Pancreas (tissue), 10 donors: ENCODE results near the gene GPT2. TPM values are rescaled to one million over a fixed set of nuclear protein-coding genes. Genes with fewer than 3 reads are reported as not detected.

Experiments used
- ATAC-seq, 4 donors: fragments of 200-7000 bp; cut with Tn5 transposase; one replicate each; pipeline versions ENCODE4 v1.8.0 to v1.9.1; 2020; ENCODE audit warnings: mild to moderate bottlenecking in 4 of 4, moderate library complexity in 4 of 4
- DNase-seq, 6 donors: peaks; one replicate each; pipeline ENCODE4 v3.0.0-alpha.2; 2020
- FAIRE-seq: peaks from 2 replicates; lab custom pipeline; 2012; peaks lifted over from hg19 to GRCh38; lab: Jason Lieb, UNC
- H3K27ac ChIP-seq, 4 donors: fragments of 200-600 bp; sonication (generic); 1 replicate in 3 of 4; 2 replicates in 1 of 4; pipeline versions ENCODE4 v1.5.0 to v1.8.0; 2020
- H3K27me3 ChIP-seq, 4 donors: fragments of 200-600 bp; one replicate each; pipeline ENCODE4 v1.8.0; 2021
- H3K36me3 ChIP-seq, 3 donors: fragments of 200-600 bp; sonication (generic) in 1 of 3; one replicate each; pipeline versions ENCODE4 v1.5.0 to v1.8.0; 2020 to 2021
- H3K4me1 ChIP-seq, 3 donors: fragments of 200-600 bp; one replicate each; pipeline ENCODE4 v1.8.0; 2021
- H3K4me3 ChIP-seq, 4 donors: fragments of 200-600 bp; sonication (generic) in 2 of 4; one replicate each; pipeline versions ENCODE4 v1.5.0 to v1.8.0; 2020 to 2021
- H3K9me3 ChIP-seq, 4 donors: fragments of 200-600 bp; one replicate each; pipeline ENCODE4 v1.8.0; 2021
- CTCF ChIP-seq, 4 donors: fragments of 200-600 bp; sonication (generic) in 3 of 4; IDR thresholded peaks; one replicate each; pipeline versions ENCODE4 v1.5.0 to v1.8.0; 2021; ENCODE audit warnings: antibody characterized with exemption in 4 of 4
- WGBS, 2 donors: extraction: QIAGEN DNeasy Blood & Tissue Kit; methylation state at CpG; one replicate each; pipeline ENCODE4 v1.1.7; 2013; 5-methylcytosine and 5-hydroxymethylcytosine counted together
- intact Hi-C, 3 donors: fragments of 100-400 bp; cut with DNase I; formaldehyde crosslinking; loops; one replicate each; pipeline versions ENCODE4 v1.11.1 to v1.14.2; 2022
- polyA plus RNA-seq, 2 donors: library from polyadenylated mRNA; stranded (reverse); fragments of 200-250 nt; gene quantifications; one replicate each; pipeline ENCODE4 v1.2.3, GENCODE V29; 2013
- total RNA-seq, 6 donors: library from RNA; stranded (reverse); fragmentation: NEBNext Ultra II Directional in 4 of 6; extraction: Animal tissue kit (Norgen Biotek cat#: 25700) in 4 of 6; gene quantifications; one replicate each; pipeline versions ENCODE4 v1.2.1 to v1.2.4, GENCODE V29; 2021 to 2023
- donor health status: healthy with polysubstance abuse.
- donor health status: DM: no; HTN: no; CAD: no; lungs with moderate emphysema.
- donor health status: DM: no; HTN: no; CAD: no.
- donor health status: control.
- donor health status: control.
- donor health status: Bipolar disorder and iron deficiency.
- donor health status: DM: yes; HTN: yes; CAD: no.
- donor health status: DM: no; HTN: no; CAD: no.
- donor health status: DM: no; HTN: no; CAD: no.
- donor health status: DM: yes; HTN: yes; CAD: no.

Gene GPT2
- total and polyA plus RNA-seq, 8 donors: 29.7 to 122 (median 77.2) TPM

- Histone ChIP-seq H3K4me1 (peaks cover 9 to 22% (median 11%) of the 10 kb centered on the region in 3 donors), H3K27ac (peak overlapping the region; percentile 23 to 42 (median 34)), H3K4me3 (peak overlapping the region in 2 of 4 donors; percentile 3 to 91), H3K36me3 (no peaks in the 10 kb centered on the region), H3K27me3 (no peaks in the 10 kb centered on the region), H3K9me3 (no peaks in the 10 kb centered on the region)
- TF ChIP-seq CTCF (IDR thresholded peaks at IDR 0.05): no peak
- FAIRE-seq (no peak), DNase-seq (no peak), ATAC-seq (no peak)
- WGBS, 2 donors: 55 to 61% methylated on average over 5 of the region's 5 CpGs
- intact Hi-C loops: no loop called here
Measured at GRCh38 chr16:46889245-46889941, 5.2 kb downstream of the GPT2 start.

GRCh38 chr16:46889942-46890300 is 5.8 kb downstream of the GPT2 start:
- Histone ChIP-seq H3K4me1 (peaks cover 12 to 25% (median 13%) of the 10 kb centered on the region in 3 donors), H3K4me3 (peak overlapping the region in 2 of 4 donors; percentile 3 to 91), H3K27me3 (no peaks in the 10 kb centered on the region), H3K36me3 (no peaks in the 10 kb centered on the region), H3K9me3 (no peaks in the 10 kb centered on the region), H3K27ac (peak overlapping the region in 3 of 4 donors; percentile 6 to 37 (median 23))
- TF ChIP-seq CTCF (IDR thresholded peaks at IDR 0.05): no peak
- ATAC-seq (no peak), DNase-seq (no peak), FAIRE-seq (no peak)
- 39 to 49% methylated on average over 5 of the region's 5 CpGs for WGBS, 2 donors
- intact Hi-C loops: no loop called here

DNA sequence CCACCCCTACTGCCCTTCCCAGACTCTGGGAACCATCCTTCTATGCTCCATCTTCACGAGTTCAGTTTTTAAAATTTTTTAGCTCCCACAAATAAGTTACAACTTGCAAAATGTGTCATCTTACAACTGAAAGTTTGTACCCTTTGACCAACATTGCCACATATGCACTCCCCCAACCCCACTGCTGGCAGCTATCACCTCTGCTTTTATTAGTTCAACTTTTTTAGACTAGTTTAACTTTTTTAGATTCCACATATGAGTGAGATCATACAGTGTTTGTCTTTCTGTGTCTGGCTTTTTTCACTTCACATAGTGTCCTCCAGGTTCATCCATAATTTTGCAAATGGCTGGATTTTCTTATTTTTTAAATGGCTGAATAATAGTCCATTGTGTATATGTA is 7.7 kb downstream of the GPT2 start:
- peaks cover 28 to 43% (median 31%) of the 10 kb centered on the region in 3 donors for H3K4me1 ChIP-seq
- ATAC-seq (no peak), FAIRE-seq (no peak)

GRCh38 chr16:46894036-46894672 is 10.0 kb downstream of the GPT2 start:
- Histone ChIP-seq H3K4me3 (peak overlapping the region in 2 of 4 donors; percentile 8 to 10), H3K36me3 (peaks cover 0 to 18% (median 0%) of the 10 kb centered on the region in 3 donors), H3K27me3 (no peaks in the 10 kb centered on the region), H3K27ac (peak overlapping the region in 3 of 4 donors; percentile 12 to 60 (median 33)), H3K9me3 (no peaks in the 10 kb centered on the region), H3K4me1 (peaks cover 38 to 50% (median 40%) of the 10 kb centered on the region in 3 donors)
- FAIRE-seq (no peak), ATAC-seq (peak; percentile 30 to 66 (median 62)), DNase-seq (peak; percentile 64 to 89 (median 75))
- no peak for TF ChIP-seq CTCF (IDR thresholded peaks at IDR 0.05)
- intact Hi-C loops: no loop called here
- WGBS, 2 donors: 18 to 23% methylated on average over 11 of the region's 11 CpGs

More for the DNA sequence above, 7.7 kb downstream of the GPT2 start:
- 54 to 79% methylated on average over 1 of the region's 1 CpG for WGBS, 2 donors
- Histone ChIP-seq H3K27me3 (no peaks in the 10 kb centered on the region), H3K27ac (no peak overlapping the region), H3K4me3 (no peak overlapping the region), H3K36me3 (peaks cover 0 to under 1% (median 0%) of the 10 kb centered on the region in 3 donors), H3K9me3 (no peaks in the 10 kb centered on the region)
- TF ChIP-seq CTCF (IDR thresholded peaks at IDR 0.05): no peak
- intact Hi-C loops: no loop called here
- DNase-seq: no peak
